BLaER1 treated with 17β-estradiol and CSF1 and Interleukin-3, amounts not matched to agents 10 nM and 100 nM (cell line): ENCODE results near the gene PPP2R5A.

Experiments used
- H3K27ac ChIP-seq, 11 experiments: shearing (Covaris generic); formaldehyde crosslinking; 2 replicates each; pipeline ENCODE4 v1.8.1; 2022
- H3K27me3 ChIP-seq, 11 experiments: shearing (Covaris generic); formaldehyde crosslinking; 2 replicates each; pipeline ENCODE4 v1.8.1; 2022
- H3K36me3 ChIP-seq, 11 experiments: shearing (Covaris generic); formaldehyde crosslinking; 2 replicates each; pipeline ENCODE4 v1.8.1; 2022
- H3K4me1 ChIP-seq, 10 experiments: shearing (Covaris generic); formaldehyde crosslinking; 2 replicates each; pipeline ENCODE4 v1.8.1; 2022
- H3K4me2 ChIP-seq, 11 experiments: shearing (Covaris generic); formaldehyde crosslinking; 2 replicates each; pipeline ENCODE4 v1.8.1; 2022
- H3K4me3 ChIP-seq, 10 experiments: shearing (Covaris generic); formaldehyde crosslinking; 2 replicates each; pipeline ENCODE4 v1.8.1; 2022
- H3K9ac ChIP-seq, 11 experiments: shearing (Covaris generic); formaldehyde crosslinking; 2 replicates each; pipeline ENCODE4 v1.8.1; 2022
- H3K9me3 ChIP-seq, 11 experiments: shearing (Covaris generic); formaldehyde crosslinking; replicated peaks in 1 of 11; 2 replicates each; pipeline ENCODE4 v1.8.1; 2022
- H4K20me1 ChIP-seq, 11 experiments: shearing (Covaris generic); formaldehyde crosslinking; 2 replicates each; pipeline ENCODE4 v1.8.1; 2022
- Cebpa-rat ChIP-seq, 11 experiments: shearing (Covaris generic); IDR thresholded peaks; 2 replicates each; pipeline ENCODE4 v1.8.1; 2022

The PPP2R5A gene

GRCh38 chr1:212284744-212285684, at the start of gene PPP2R5A:
TSS of gene PPP2R5A (plus strand) at chr1:212285410. CDS start at chr1:212286111, 701 bp downstream.
- no peaks in the 10 kb centered on the region for H3K27me3 ChIP-seq
- peak within 1 kb of the TSS; percentile 94 to 99 (median 95) for H3K27ac ChIP-seq
- peaks cover 24 to 36% (median 31%) of the 10 kb centered on the region in 10 experiments for H3K4me1 ChIP-seq
- H3K4me3 ChIP-seq = peak within 1 kb of the TSS; percentile 69 to 96 (median 86)
- peaks cover 0 to 9% (median 0%) of the 10 kb centered on the region in 11 experiments; a peak in 4 of 22 replicates for H3K36me3 ChIP-seq
- peaks cover 18 to 39% (median 33%) of the 10 kb centered on the region in 11 experiments; a peak in 19 of 22 replicates for H4K20me1 ChIP-seq
- no peak for TF ChIP-seq Cebpa-rat (IDR thresholded peaks at IDR 0.05)
- 0 out of 22 replicates have a peak, but pooled peaks cover 0 to 5% (median 0%) of the 10 kb centered on the region in 11 experiments for H3K9me3 ChIP-seq
- H3K9ac ChIP-seq = peak within 1 kb of the TSS; percentile 94 to 98 (median 97)
- H3K4me2 ChIP-seq = peak within 1 kb of the TSS; percentile 82 to 98 (median 95)

- Histone ChIP-seq H3K4me1 (peaks cover 15 to 69% (median 42%) of the 10 kb centered on the region in 10 experiments; a peak in 19 of 20 replicates), H3K9ac (no peak overlapping the region), H3K9me3 (peaks cover 0 to 27% (median 20%) of the 10 kb centered on the region in 11 experiments; a peak in 19 of 22 replicates), H3K27me3 (no peaks in the 10 kb centered on the region), H4K20me1 (no peaks in the 10 kb centered on the region), H3K4me2 (peak overlapping the region in 6 of 11 experiments; percentile 39 to 85 (median 74); a peak in 11 of 22 replicates), H3K4me3 (no peak overlapping the region), H3K27ac (peak overlapping the region in 1 of 11 experiments; percentile 70; a peak in 1 of 22 replicates), H3K36me3 (no peaks in the 10 kb centered on the region)
- TF ChIP-seq Cebpa-rat (IDR thresholded peaks at IDR 0.05) = no peak
These were observed 49.4 kb upstream of the PPP2R5A start for GRCh38 chr1:212235857-212236256.

GRCh38 chr1:212236664-212237220, 48.5 kb upstream of the PPP2R5A start:
- Histone ChIP-seq H3K4me3 (no peak overlapping the region), H3K4me1 (peaks cover 14 to 68% (median 40%) of the 10 kb centered on the region in 10 experiments; a peak in 19 of 20 replicates), H3K4me2 (peak overlapping the region in 5 of 11 experiments; percentile 15 to 74 (median 23); a peak in 4 of 22 replicates), H3K36me3 (no peaks in the 10 kb centered on the region), H3K27ac (0 out of 22 replicates have a peak overlapping the region, but pooled peaks of 1 of the 11 experiments have one; percentile 70), H3K9ac (no peak overlapping the region), H3K27me3 (no peaks in the 10 kb centered on the region), H4K20me1 (no peaks in the 10 kb centered on the region), H3K9me3 (peaks cover 0 to 20% (median 15%) of the 10 kb centered on the region in 11 experiments; a peak in 19 of 22 replicates)
- no peak for TF ChIP-seq Cebpa-rat (IDR thresholded peaks at IDR 0.05)

GRCh38 chr1:212237651-212238050, 47.6 kb upstream of the PPP2R5A start:
- Histone ChIP-seq H4K20me1 (no peaks in the 10 kb centered on the region), H3K4me2 (no peak overlapping the region), H3K36me3 (no peaks in the 10 kb centered on the region), H3K4me1 (peaks cover 8 to 59% (median 31%) of the 10 kb centered on the region in 10 experiments; a peak in 19 of 20 replicates), H3K4me3 (no peak overlapping the region), H3K27ac (no peak overlapping the region), H3K9ac (no peak overlapping the region), H3K27me3 (no peaks in the 10 kb centered on the region), H3K9me3 (peaks cover 0 to 11% (median 6%) of the 10 kb centered on the region in 11 experiments; a peak in 12 of 22 replicates)
- TF ChIP-seq Cebpa-rat (IDR thresholded peaks at IDR 0.05) = no peak

- TF ChIP-seq Cebpa-rat (IDR thresholded peaks at IDR 0.05) = no peak
- Histone ChIP-seq H3K27ac (no peak overlapping the region), H4K20me1 (no peaks in the 10 kb centered on the region), H3K4me2 (peak overlapping the region in 4 of 11 experiments; percentile 12 to 32 (median 25); a peak in 5 of 22 replicates), H3K9ac (no peak overlapping the region), H3K4me3 (no peak overlapping the region), H3K9me3 (peaks cover 0 to 2% (median 0%) of the 10 kb centered on the region in 11 experiments; a peak in 1 of 22 replicates), H3K4me1 (peaks cover 8 to 51% (median 27%) of the 10 kb centered on the region in 10 experiments; a peak in 19 of 20 replicates), H3K27me3 (no peaks in the 10 kb centered on the region), H3K36me3 (no peaks in the 10 kb centered on the region)
These were observed 46.7 kb upstream of the PPP2R5A start for GRCh38 chr1:212238552-212238951.

GRCh38 chr1:212241501-212241900, 43.7 kb upstream of the PPP2R5A start:
- no peak overlapping the region for H3K9ac ChIP-seq

GRCh38 chr1:212241957-212242287, 43.3 kb upstream of the PPP2R5A start:
- H3K4me3 ChIP-seq = no peak overlapping the region
- no peak overlapping the region for H3K9ac ChIP-seq

More at GRCh38 chr1:212241501-212241900, 43.7 kb upstream of the PPP2R5A start:
- H3K27ac ChIP-seq = no peak overlapping the region
- H3K4me2 ChIP-seq = 0 out of 22 replicates have a peak overlapping the region, but pooled peaks of 1 of the 11 experiments have one; percentile 2
- no peak for TF ChIP-seq Cebpa-rat (IDR thresholded peaks at IDR 0.05)
- H3K4me1 ChIP-seq = peaks cover 0 to 36% (median 16%) of the 10 kb centered on the region in 10 experiments; a peak in 11 of 20 replicates
- no peaks in the 10 kb centered on the region for H3K9me3 ChIP-seq
- H3K36me3 ChIP-seq = no peaks in the 10 kb centered on the region
- no peak overlapping the region for H3K4me3 ChIP-seq
- H4K20me1 ChIP-seq = no peaks in the 10 kb centered on the region
- no peaks in the 10 kb centered on the region for H3K27me3 ChIP-seq

GRCh38 chr1:212242288-212242984, 42.8 kb upstream of the PPP2R5A start:
- Histone ChIP-seq H3K27ac (no peak overlapping the region), H3K27me3 (no peaks in the 10 kb centered on the region), H3K4me1 (peaks cover 0 to 36% (median 18%) of the 10 kb centered on the region in 10 experiments; a peak in 11 of 20 replicates), H3K9me3 (no peaks in the 10 kb centered on the region), H3K4me2 (no peak overlapping the region), H3K4me3 (no peak overlapping the region), H3K9ac (no peak overlapping the region), H3K36me3 (no peaks in the 10 kb centered on the region), H4K20me1 (no peaks in the 10 kb centered on the region)
- TF ChIP-seq Cebpa-rat (IDR thresholded peaks at IDR 0.05) = no peak

More at GRCh38 chr1:212241957-212242287, 43.3 kb upstream of the PPP2R5A start:
- peaks cover 0 to 36% (median 16%) of the 10 kb centered on the region in 10 experiments; a peak in 11 of 20 replicates for H3K4me1 ChIP-seq
- no peaks in the 10 kb centered on the region for H3K27me3 ChIP-seq
- H4K20me1 ChIP-seq = no peaks in the 10 kb centered on the region
- H3K4me2 ChIP-seq = 0 out of 22 replicates have a peak overlapping the region, but pooled peaks of 1 of the 11 experiments have one; percentile 2
- no peaks in the 10 kb centered on the region for H3K36me3 ChIP-seq
- TF ChIP-seq Cebpa-rat (IDR thresholded peaks at IDR 0.05) = no peak
- H3K27ac ChIP-seq = no peak overlapping the region
- no peaks in the 10 kb centered on the region for H3K9me3 ChIP-seq
